ENCODE measurements around the gene LRBA. TPM values are rescaled to one million over a fixed set of nuclear protein-coding genes. Genes with fewer than 3 reads are reported as not detected.

The LRBA gene
- total and polyA plus RNA-seq, 3 donors from 2014 or later, result 24.6 to 61.1 (median 60.8) TPM

DNA sequence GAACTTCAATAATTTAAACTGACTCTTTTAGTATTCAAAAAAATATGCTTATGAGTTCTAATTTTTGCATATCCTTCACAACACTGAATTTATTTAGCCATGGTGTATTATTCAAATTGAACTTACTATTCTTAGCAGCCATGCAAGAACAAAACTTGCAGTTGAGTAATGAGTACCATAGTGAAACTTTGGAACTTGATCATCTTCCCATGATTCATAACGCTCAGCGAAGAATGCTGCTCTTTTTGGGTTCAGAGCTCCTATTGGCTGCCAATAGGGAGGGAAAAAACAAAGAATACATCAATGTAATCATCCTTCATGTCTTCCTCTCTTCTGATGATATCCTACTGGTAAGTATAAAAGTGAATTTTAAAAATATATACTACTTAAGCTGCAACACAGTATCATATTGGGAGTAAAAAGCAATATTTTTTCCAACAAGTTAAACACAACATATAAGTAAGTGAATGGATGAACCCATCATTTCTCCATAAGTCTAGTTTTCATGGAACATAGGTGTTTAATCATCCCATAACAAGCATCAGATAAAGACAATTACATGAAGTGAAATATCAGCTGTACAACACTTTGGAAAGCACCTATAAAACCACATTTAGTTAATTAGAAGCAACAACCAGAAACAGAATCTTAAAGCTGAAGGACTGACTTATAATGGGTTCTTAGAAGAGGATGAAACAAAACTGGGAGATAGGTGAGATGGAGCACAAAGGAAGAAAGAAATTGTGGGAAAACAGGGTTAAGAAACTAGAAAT lies 578.3 kb downstream of the LRBA start:
- Histone ChIP-seq H3K27ac (no peak overlapping the region), H3K4me3 (no peak overlapping the region), H3K36me3 (ENCODE audit: low read depth, missing control alignments) (no peaks in the 10 kb centered on the region), H3K4me1 (no peaks in the 10 kb centered on the region), H3K27me3 (no peaks in the 10 kb centered on the region), H3K9me3 (no peaks in the 10 kb centered on the region)
- intact Hi-C loops (cut with DNase I; ENCODE audit: low total_unique reads), result no loop called here
- 93 to 99% methylated on average over 2 of the region's 2 CpGs for WGBS, 2 donors
- TF ChIP-seq, protein P1, sequence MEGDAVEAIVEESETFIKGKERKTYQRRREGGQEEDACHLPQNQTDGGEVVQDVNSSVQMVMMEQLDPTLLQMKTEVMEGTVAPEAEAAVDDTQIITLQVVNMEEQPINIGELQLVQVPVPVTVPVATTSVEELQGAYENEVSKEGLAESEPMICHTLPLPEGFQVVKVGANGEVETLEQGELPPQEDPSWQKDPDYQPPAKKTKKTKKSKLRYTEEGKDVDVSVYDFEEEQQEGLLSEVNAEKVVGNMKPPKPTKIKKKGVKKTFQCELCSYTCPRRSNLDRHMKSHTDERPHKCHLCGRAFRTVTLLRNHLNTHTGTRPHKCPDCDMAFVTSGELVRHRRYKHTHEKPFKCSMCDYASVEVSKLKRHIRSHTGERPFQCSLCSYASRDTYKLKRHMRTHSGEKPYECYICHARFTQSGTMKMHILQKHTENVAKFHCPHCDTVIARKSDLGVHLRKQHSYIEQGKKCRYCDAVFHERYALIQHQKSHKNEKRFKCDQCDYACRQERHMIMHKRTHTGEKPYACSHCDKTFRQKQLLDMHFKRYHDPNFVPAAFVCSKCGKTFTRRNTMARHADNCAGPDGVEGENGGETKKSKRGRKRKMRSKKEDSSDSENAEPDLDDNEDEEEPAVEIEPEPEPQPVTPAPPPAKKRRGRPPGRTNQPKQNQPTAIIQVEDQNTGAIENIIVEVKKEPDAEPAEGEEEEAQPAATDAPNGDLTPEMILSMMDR (IDR thresholded peaks at IDR 0.05), result no peak
- no peak for TF ChIP-seq POLR2A (IDR thresholded peaks at IDR 0.05)
- DNase-seq, result no peak

DNA sequence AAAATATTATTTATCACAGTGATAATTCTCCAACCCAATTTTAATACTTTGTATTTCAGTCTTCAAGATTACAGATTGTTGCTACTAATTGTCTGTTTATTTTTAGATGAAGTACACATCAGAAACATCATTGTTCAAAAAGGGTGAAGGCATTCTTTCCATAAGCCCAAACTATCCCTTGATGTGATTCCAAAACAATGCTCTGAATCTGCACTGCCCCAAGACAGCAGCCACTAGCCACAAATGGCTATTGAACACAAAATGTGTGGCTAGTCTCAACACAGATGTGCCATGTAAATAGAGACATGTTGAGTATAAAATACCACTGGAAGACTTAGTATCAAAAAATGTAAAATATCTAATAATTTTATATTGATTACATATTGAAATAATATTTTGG lies 583.9 kb downstream of the LRBA start:
- intact Hi-C loops (cut with DNase I; ENCODE audit: low total_unique reads), result no loop called here
- DNase-seq, result no peak
- H3K27me3 ChIP-seq, result no peaks in the 10 kb centered on the region
- H3K36me3 ChIP-seq (ENCODE audit: low read depth, missing control alignments), result no peaks in the 10 kb centered on the region
- H3K4me3 ChIP-seq, result no peak overlapping the region
- H3K9me3 ChIP-seq, result no peaks in the 10 kb centered on the region
- TF ChIP-seq, protein P1 (IDR thresholded peaks at IDR 0.05), result no peak
- TF ChIP-seq POLR2A (IDR thresholded peaks at IDR 0.05), result no peak
- no peak overlapping the region for H3K27ac ChIP-seq
- no peaks in the 10 kb centered on the region for H3K4me1 ChIP-seq

DNA sequence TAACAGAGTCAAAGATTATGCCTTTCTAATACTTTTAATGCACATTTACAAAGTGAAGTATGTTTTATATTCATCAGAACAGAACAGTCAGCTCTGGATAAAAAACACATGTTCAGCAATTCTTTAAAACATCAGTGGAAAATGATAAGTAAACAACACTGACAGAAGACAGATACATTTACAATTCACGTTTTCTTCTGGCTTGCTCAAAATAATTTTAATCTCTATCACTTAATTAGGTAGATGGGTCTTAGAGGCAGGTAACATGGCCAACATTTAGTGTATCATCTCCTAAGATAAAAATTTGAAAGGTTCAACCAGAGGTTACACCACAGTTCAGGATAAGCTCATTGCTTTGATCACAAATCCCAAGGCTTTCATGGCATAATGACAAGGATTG lies 589.9 kb downstream of the LRBA start:
- no peaks in the 10 kb centered on the region for H3K4me1 ChIP-seq
- TF ChIP-seq, protein P1 (IDR thresholded peaks at IDR 0.05), result no peak
- TF ChIP-seq POLR2A (IDR thresholded peaks at IDR 0.05), result no peak
- no peak overlapping the region for H3K4me3 ChIP-seq
- no peaks in the 10 kb centered on the region for H3K36me3 ChIP-seq (ENCODE audit: low read depth, missing control alignments)
- no peak overlapping the region for H3K27ac ChIP-seq
- DNase-seq, result no peak
- H3K9me3 ChIP-seq, result no peaks in the 10 kb centered on the region
- no peaks in the 10 kb centered on the region for H3K27me3 ChIP-seq
- intact Hi-C loops (cut with DNase I; ENCODE audit: low total_unique reads), result no loop called here
- WGBS, 2 donors, result 49 to 72% methylated on average over 1 of the region's 1 CpG

DNA sequence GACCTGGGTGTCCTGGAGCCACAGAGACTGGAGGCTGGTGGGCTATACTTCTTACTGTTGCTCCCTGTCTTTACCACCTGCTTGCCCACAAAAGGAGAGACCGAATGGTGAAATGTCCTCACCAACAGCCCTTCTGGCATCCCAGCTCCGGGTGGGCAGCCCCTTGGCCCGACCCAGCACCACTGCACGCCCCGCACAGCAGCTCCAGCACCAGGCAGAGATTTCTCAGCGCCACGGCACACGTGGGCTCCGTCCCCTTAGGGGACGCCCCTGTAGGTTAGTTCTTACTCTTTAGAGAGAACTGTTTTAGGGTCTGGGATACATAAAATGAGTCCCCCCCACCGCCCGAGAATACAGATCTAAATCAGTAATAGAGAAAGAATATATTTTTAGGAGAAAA lies 591.6 kb downstream of the LRBA start:
- Histone ChIP-seq H3K9me3 (no peaks in the 10 kb centered on the region), H3K27ac (no peak overlapping the region), H3K36me3 (ENCODE audit: low read depth, missing control alignments) (no peaks in the 10 kb centered on the region), H3K4me3 (no peak overlapping the region), H3K4me1 (no peaks in the 10 kb centered on the region), H3K27me3 (no peaks in the 10 kb centered on the region)
- WGBS, 2 donors, result 88 to 94% methylated on average over 12 of the region's 12 CpGs
- DNase-seq, result no peak
- intact Hi-C loops (cut with DNase I; ENCODE audit: low total_unique reads), result no loop called here
- TF ChIP-seq, protein P1 (IDR thresholded peaks at IDR 0.05), result no peak
- TF ChIP-seq POLR2A (IDR thresholded peaks at IDR 0.05), result no peak

DNA sequence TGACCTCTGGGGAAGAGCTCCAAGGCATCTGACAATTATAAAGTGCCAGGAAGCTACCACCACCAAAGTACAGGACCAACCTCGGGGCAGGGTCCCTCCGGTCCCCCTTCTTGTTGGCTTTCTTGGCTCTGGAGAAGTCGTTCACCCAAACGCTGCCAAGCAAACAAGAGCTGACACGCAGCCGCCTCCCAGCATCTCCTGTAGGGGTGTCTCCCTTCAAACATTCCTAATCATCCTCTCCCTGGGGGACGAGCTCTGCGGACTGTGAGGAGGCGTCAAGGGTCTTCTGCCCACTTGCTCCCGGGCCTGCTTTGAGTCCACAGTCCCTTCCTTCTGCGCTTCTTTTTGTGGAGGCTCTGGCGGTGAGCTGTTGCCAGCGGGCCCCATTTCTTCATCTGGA lies 592.0 kb downstream of the LRBA start:
- TF ChIP-seq POLR2A (IDR thresholded peaks at IDR 0.05), result no peak
- TF ChIP-seq, protein P1 (IDR thresholded peaks at IDR 0.05), result no peak
- Histone ChIP-seq H3K27ac (no peak overlapping the region), H3K27me3 (no peaks in the 10 kb centered on the region), H3K36me3 (ENCODE audit: low read depth, missing control alignments) (no peaks in the 10 kb centered on the region), H3K9me3 (no peaks in the 10 kb centered on the region), H3K4me3 (no peak overlapping the region), H3K4me1 (no peaks in the 10 kb centered on the region)
- no peak for DNase-seq
- intact Hi-C loops (cut with DNase I; ENCODE audit: low total_unique reads), result no loop called here
- 83 to 88% methylated on average over 6 to 13 of the region's 13 CpGs for WGBS, 2 donors

Data from testis (tissue), 3 donors.